ENCODE results near the gene NCK2. TPM values are rescaled to one million over a fixed set of nuclear protein-coding genes. Genes with fewer than 3 reads are reported as not detected.

The NCK2 gene
- total and polyA plus RNA-seq, 9 of the 15 experiments (the other 6 are each of a cell fraction or from before 2014, with no cell fraction given), result 0.90 to 27.9 (median 15.9) TPM

DNA sequence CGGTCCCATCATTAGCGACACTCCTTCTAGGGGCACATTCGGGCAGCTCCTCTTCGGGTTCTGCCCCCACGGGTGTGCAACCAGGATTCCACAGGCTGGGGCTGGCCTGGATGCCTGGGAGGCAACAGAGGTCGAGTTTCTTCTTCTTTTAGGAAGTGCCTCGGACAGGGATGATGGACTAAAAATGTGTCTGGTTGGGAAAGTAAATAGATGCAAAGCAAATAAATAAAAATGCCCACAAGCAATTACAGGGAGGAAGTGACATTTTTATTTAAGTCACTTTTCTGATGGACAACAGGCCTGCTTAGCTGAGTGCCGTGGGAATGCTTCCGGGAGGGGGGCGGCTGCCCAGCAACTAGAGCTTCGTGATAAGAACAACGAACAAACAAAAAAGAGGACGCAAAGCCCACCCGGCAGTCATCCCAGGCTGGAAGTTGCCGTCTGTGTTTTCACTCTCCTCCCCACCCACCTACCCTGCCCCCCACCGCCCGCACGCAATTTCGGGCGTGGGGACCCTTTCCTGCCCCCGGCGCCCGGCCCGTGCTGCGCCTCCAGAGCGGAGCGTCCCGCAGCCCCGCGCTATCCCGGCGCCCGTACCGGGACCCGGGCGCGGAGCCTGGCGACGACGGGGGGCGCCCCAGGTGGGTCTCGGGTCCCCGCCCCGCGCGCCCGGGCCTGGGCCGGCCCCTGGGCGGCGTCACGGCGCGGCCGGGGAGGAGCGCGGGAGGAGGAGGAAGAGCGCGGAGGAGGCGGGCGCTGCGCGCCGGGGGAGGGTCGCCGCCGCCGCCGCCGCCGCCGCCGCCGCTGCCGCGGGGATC is 412 bp upstream of the NCK2 start (continued):
- TF ChIP-seq DMBX1 (CRISPR knock-in tag; IDR thresholded peaks at IDR 0.05; ENCODE audit: borderline replicate concordance), result no peak
- TF ChIP-seq ZNF146 (CRISPR knock-in tag; IDR thresholded peaks at IDR 0.05; ENCODE audit: unreplicated experiment), result no peak
- peak; percentile 72 for TF ChIP-seq CXXC5 (CRISPR knock-in tag; IDR thresholded peaks at IDR 0.05)
- no peak for TF ChIP-seq ID3 (CRISPR knock-in tag; IDR thresholded peaks at IDR 0.05)
- TF ChIP-seq ID3 (tag; IDR thresholded peaks at IDR 0.05), result no peak
- no peak for TF ChIP-seq HNRNPLL (IDR thresholded peaks at IDR 0.05; ENCODE audit: low read depth, low read length, poor library complexity, severe bottlenecking)
- TF ChIP-seq HMG20B (CRISPR knock-in tag; IDR thresholded peaks at IDR 0.05), result no peak
- TF ChIP-seq THAP12 (CRISPR knock-in tag; IDR thresholded peaks at IDR 0.05), result no peak
- TF ChIP-seq POLR2A (conservative IDR thresholded peaks at IDR 0.05), result no peak
- TF ChIP-seq PHTF2 (CRISPR knock-in tag; IDR thresholded peaks at IDR 0.05), result no peak
- no peak for TF ChIP-seq TFAP4 (CRISPR knock-in tag; IDR thresholded peaks at IDR 0.05; ENCODE audit: borderline replicate concordance)
- no peak for TF ChIP-seq ZNF282 (CRISPR knock-in tag; IDR thresholded peaks at IDR 0.05)
- no peak for TF ChIP-seq E2F8 (IDR thresholded peaks at IDR 0.05; ENCODE audit: low read depth, partially characterized antibody)
- no peak for TF ChIP-seq HLTF (IDR thresholded peaks at IDR 0.05)
- TF ChIP-seq, protein P1, sequence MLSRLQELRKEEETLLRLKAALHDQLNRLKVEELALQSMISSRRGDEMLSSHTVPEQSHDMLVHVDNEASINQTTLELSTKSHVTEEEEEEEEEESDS (CRISPR knock-in tag; IDR thresholded peaks at IDR 0.05), result no peak
- TF ChIP-seq ZBTB7A (IDR thresholded peaks at IDR 0.05; ENCODE audit: borderline replicate concordance, control insufficient read depth, low read depth, low read length), result peak; percentile 94
- peak; percentile 18 for TF ChIP-seq CTCFL (IDR thresholded peaks at IDR 0.05; ENCODE audit: borderline replicate concordance, insufficient read depth, low read depth, low read length, poor library complexity, severe bottlenecking)

Measured in K562 (cell line).